Endothelial cell of umbilical vein (primary cell): ENCODE data around the gene TRPM3.

Experiments
- POLR2A ChIP-seq: IDR thresholded peaks from 2 replicates; pipeline ENCODE4 v1.6.1; 2012; ENCODE audit warnings: low read depth, mild to moderate bottlenecking, control low read depth, low read length
- TF ChIP-seq, protein P1 (sequence below): IDR thresholded peaks from 2 replicates; pipeline ENCODE4 v1.6.1; 2011; ENCODE audit not compliant: insufficient read depth, insufficient read length
- TF ChIP-seq, protein P2 (sequence below), 2 donors: IDR thresholded peaks; 1 replicate in 1 of 2; 2 replicates in 1 of 2; pipeline ENCODE4 v1.5.1; 2011; ENCODE audit warnings: low read length in 2 of 2, mild to moderate bottlenecking in 2 of 2, moderate library complexity in 2 of 2, control low read depth in 1 of 2, inconsistent platforms in 1 of 2, low read depth in 1 of 2; ENCODE audit not compliant: insufficient read depth in 1 of 2; ENCODE audit errors: extremely low read depth in 1 of 2

DNA sequence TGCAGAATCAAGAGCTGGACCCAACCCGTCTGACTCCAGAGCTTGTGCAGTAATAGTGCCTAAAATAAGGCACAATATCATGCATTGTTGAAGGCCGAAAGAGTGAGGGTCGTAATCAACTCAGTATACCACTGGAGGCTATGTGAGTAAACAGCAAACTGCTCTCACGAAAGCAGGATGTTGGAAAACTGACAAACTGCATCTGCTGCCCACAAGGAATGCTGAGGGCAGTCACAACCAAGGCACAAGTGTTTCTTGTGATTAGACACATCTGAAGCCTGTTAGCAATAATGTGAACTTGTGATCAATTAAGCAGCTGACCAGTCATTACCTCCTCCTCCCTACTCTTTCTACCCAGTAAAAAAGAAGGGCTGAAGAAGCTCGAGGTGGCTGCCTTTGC lies 48.8 kb downstream of the TRPM3 start:
- no peak for TF ChIP-seq POLR2A
- TF ChIP-seq, protein P1, sequence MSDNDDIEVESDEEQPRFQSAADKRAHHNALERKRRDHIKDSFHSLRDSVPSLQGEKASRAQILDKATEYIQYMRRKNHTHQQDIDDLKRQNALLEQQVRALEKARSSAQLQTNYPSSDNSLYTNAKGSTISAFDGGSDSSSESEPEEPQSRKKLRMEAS = no peak
- TF ChIP-seq, protein P2, sequence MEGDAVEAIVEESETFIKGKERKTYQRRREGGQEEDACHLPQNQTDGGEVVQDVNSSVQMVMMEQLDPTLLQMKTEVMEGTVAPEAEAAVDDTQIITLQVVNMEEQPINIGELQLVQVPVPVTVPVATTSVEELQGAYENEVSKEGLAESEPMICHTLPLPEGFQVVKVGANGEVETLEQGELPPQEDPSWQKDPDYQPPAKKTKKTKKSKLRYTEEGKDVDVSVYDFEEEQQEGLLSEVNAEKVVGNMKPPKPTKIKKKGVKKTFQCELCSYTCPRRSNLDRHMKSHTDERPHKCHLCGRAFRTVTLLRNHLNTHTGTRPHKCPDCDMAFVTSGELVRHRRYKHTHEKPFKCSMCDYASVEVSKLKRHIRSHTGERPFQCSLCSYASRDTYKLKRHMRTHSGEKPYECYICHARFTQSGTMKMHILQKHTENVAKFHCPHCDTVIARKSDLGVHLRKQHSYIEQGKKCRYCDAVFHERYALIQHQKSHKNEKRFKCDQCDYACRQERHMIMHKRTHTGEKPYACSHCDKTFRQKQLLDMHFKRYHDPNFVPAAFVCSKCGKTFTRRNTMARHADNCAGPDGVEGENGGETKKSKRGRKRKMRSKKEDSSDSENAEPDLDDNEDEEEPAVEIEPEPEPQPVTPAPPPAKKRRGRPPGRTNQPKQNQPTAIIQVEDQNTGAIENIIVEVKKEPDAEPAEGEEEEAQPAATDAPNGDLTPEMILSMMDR (IDR thresholded peaks at IDR 0.05; ENCODE audit: extremely low read depth in 1 of 2, insufficient read depth in 1 of 2, low read depth in 1 of 2, low read length in 2 of 2) = no peak
